Embryonic facial prominence (tissue), 1 donor: ENCODE data around the gene C18orf63.
A peak's percentile ranks its signal among the peaks of the same experiment; 100 is the strongest.

Experiments used
- DNase-seq: peaks from one replicate; pipeline ENCODE4 v3.0.0-alpha.2; 2016; ENCODE audit errors: extremely low spot score

C18orf63 gene

GRCh38 chr18:74376523-74376922 is 60.9 kb downstream of the C18orf63 start:
- no peak for DNase-seq

- no peak for DNase-seq
Measured at GRCh38 chr18:74377776-74378175, 62.1 kb downstream of the C18orf63 start.

- DNase-seq = no peak
Measured at GRCh38 chr18:74378179-74378682, 62.6 kb downstream of the C18orf63 start.

DNA sequence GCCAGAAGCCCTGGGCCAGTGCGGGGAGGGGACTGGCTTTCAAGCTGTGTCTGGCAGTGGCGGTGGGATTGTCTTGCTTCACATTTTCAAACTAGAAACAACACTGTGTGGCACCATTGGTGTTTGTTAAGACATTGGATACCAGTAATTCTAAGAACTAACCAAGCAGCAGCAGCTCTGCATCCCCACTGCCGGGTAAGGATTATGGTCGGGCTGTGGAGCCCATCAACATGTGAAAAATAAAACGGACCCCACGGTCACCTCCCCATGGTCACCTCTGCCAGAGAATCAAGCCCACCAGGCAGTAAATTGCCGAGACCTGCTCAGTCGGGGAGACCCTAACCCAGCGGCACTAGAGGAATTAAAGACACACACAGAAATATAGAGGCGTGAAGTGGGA is 65.3 kb downstream of the C18orf63 start:
- DNase-seq = no peak

DNA sequence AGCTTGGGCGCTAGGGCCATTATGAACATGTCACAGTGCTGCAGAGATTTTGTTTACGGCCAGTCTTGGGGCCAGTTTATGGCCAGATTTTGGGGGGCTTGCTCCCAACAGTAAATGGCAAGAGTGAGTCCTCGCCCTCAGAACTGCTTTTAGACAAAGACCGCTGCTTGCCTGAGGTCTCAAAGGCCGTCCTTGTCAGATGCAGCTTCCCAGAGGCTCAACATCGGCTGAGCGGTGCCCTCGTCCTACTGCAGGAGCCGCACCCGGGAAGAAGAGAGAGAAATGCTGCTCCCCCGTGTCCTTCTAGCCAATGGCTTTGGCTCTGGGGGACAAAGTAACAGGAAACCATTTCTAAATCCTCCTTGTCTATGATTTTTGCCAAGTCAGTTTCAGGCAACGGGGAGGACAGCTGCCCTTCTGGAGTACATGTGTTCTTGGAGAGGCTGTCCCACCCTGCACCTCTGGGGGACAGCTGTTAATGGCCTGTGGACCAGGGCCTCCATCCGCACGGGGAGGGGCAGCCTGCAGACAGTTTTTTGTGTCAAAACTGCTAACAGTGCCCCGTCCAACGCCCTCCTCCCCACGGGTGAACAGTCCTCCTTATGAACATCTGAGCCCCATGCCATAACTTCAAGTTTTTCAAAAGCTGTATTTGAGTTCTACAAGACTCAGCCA is 66.1 kb downstream of the C18orf63 start:
- no peak for DNase-seq

- DNase-seq = no peak
Measured at GRCh38 chr18:74382481-74383017, 66.9 kb downstream of the C18orf63 start.

- no peak for DNase-seq
Measured at GRCh38 chr18:74387383-74387782, 71.7 kb downstream of the C18orf63 start.

DNA sequence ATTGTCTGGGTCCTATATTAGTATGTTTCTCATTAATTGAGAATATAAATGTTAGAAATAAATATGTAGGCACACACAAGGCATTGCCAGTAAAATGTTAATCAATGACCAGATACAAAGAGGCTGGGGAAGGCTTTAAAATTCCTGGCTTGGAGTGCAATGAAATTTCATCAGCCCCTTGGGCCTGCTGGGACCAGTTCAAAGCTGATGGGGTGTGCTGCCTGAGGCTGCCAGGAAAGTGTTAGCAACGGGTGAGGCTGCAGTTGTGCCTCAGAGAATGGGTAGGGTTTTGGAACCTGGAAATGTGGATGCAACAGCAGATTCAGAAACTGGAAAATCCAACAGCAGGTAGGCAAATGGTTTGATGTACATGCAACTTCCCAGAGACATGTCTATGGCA is 72.6 kb downstream of the C18orf63 start:
- DNase-seq = no peak

DNA sequence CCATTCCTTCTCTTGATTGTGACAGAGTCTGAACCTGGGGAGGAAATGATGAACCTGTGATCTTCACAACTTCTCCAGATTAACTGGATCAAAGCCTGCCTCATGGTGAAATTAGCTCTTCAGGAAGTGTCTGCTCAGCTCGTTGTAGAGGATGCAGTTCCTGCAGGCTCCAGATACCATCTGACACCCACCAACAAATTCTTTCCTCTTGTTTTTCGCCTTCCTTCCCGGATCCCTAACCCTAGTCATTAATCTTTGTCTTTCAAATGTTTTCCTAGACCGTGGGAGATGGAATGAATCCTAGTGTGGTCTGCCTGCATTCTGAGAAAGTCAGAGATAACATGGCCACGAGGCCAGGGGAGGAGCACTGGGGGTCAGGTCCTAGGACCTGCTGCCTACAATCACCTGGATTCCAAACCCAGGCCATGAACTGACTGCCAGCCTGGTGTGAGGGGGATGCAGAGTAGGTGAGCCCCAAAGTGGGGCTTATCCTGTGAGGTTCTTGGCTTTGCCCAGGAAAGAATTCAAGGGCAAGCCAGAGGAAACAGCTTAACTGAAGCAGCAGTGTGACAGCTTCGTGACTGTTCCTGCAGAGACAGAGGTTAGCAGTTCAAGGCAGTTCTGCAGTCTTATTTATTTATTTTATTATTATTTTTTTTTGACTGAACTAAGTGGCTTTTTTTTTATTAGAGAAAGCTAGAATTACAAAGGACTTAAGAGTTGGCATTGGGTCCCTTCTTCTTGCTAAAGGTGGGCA is 73.7 kb downstream of the C18orf63 start:
- DNase-seq = no peak

GRCh38 chr18:74389991-74390390 is 74.4 kb downstream of the C18orf63 start:
- no peak for DNase-seq

DNA sequence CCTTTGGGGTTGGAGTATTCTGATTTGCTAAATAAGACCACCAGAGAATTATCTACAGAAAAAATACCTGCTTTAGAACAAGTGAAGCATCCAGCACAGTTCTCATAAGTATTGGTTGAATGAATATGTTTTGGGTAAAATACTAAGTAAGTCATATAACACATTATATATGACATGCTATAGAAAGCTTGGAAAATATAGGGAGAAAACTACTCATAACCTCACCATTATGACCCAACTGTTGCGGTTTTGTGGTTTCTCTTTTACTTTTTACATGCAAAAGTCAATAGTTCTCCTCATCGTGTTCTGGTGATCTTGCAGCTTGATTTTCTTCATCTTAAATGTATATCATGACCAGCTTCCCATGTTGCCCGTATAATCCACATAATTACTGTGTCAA is 75.3 kb downstream of the C18orf63 start:
- DNase-seq = no peak

GRCh38 chr18:74392323-74392722 is 76.7 kb downstream of the C18orf63 start:
- DNase-seq = no peak

- DNase-seq = no peak
Measured at GRCh38 chr18:74395006-74395405, 79.4 kb downstream of the C18orf63 start.

- no peak for DNase-seq
Measured at GRCh38 chr18:74395648-74396154, 80.1 kb downstream of the C18orf63 start.

DNA sequence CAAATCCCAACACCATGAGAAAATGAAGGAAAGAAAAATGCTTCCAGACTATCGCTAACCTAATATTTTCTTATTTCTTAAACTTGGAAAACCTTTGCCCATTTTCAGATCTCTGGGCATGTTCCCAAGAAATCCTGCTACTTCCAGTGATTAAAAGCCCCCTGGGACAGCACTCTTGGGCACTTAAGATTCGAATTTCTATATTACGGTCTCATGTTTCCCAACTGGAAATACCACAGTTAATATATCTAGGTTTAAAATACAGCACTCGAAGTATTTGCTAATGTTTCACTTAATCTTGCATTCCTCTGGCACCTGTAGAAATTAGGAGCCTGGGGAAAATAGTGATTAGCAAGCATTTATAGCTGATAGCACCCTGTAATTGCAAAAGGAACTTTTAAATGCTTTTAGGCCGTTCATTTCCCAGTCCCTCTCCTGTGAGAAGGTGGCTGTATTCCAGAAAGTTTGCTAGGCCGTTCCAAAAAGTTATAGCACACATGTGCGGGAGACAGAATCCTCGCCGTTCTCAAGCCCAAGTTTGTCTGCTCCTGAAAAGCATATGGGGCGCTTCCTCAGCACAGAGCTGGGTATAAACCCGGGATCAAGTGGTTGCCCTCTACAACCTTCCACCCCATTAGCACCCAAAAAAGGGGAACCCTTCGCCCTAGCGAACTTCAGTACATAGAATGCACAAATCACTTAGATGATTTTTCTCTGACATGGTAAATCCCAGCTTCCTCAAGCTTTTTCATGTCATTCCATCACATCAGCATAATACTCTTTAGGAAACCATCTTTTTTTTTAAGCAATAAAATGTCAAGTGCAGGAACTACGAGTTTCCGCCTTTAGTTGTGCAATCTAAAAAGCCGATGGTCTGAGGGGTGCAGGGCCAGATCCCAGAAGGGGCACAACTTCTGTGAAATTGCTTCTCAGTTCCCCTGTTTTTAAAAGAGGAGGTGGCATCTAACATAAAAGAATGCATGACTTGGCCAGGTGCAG is 80.8 kb downstream of the C18orf63 start:
- DNase-seq = peak; percentile 73

- DNase-seq = no peak
Measured at GRCh38 chr18:74397572-74397971, 81.9 kb downstream of the C18orf63 start.

- DNase-seq = no peak
Measured at GRCh38 chr18:74399091-74399887, 83.7 kb downstream of the C18orf63 start.

- DNase-seq = no peak
Measured at GRCh38 chr18:74400813-74401212, 85.2 kb downstream of the C18orf63 start.

DNA sequence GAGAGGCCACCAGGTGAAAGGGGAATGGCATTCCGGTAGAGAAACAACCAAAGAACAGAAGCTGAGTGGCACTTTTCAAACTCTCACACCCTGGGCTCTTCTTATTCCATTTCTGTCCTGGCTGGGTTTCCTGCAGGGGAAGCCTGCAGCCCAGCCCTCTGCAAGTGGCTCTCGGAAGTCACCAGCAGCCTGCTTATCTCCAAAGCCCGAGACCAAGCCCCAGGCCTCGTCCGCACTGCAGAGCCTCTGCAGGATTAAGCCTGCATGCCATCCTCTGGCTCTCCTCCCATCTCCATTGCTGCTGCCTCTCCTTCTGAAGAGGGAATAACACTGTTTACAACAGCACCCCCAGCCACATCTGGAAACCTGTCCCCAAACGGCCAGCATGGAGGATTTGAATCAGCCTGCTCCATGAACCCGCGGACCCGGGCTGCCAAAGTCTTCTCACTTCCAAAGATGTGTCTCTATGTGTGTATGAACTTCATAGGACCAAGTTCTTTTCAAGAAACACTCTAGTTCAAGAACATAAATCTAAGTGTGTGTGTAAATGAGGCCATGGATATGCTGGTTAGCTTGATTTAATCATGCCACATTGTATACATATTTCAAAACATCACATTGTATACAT is 87.3 kb downstream of the C18orf63 start:
- no peak for DNase-seq

DNA sequence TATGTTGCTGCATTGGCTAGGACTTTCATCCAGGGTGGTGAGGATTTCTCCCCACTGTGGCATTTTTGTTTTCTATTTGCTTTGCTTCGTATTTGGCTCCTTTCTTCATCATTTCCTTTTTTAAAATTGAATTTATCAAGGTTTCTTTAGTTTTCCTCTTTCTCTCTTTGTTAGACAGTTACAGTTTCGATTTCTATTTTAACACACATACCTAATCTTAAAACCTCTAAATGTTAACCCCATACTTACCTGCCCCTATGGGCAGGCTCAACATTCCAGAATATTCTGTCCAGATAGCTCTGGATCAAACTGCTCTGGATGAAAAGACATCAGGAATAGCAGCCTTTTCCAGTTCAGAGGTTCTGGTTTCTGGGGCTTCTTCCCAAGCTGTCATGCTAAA is 92.2 kb downstream of the C18orf63 start:
- DNase-seq = no peak
